Activated T-cell treated with anti-CD3 and anti-CD28 coated beads, Interleukin-2, amount 50 U/mL, for 1 hour (primary cell): Measurements from ENCODE around the gene MYCBPAP.
A peak's percentile ranks its signal among the peaks of the same experiment; 100 is the strongest.

ENCODE experiments used
- DNase-seq: peaks from one replicate; pipeline ENCODE4 v3.0.0-alpha.2; 2020

The MYCBPAP gene

GRCh38 chr17:50554201-50554600, 46.0 kb downstream of the MYCBPAP start:
- no peak for DNase-seq

DNA sequence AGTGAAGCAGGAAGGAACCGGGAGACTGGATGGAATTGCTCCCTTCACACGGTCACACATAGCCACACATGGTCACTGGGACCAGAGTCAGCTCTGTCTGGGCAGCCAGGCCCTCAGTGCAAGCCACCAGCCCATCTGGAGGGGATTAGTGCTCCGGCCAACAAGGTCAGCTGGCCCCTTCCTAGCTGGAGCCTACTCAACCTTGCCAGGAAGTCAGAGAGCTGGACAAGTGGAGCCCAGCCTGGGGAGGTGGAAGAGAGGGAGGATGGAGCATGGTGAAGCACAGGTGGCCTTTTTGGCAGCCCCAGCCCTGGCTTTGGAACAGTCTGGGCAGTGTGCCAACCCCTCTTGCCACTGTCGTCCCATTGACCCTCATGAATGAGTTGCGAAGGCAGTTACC, 48.6 kb downstream of the MYCBPAP start:
- no peak for DNase-seq

- DNase-seq = no peak
Observed at GRCh38 chr17:50557630-50558029, 49.4 kb downstream of the MYCBPAP start.

DNA sequence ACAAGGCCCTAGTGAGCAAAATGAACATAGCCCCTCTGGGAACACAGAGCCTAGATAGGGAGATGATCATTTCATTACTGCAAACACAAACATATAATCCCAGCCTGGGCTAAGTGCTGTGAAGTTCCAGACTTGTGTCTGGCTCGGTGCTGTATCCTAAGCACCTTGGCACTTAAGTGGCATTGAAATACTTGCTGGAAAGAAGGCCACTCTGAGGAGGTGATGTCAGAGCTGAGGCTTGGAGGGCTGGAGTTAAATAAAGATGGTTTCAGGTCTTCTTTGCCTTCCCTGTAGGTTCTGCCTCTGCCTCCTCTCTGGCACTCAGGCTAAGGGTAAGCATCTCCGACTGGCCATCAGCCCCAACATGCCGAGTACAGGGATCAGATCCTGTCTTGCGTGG, 49.9 kb downstream of the MYCBPAP start:
- DNase-seq = no peak

- no peak for DNase-seq
Observed at GRCh38 chr17:50558581-50558940, 50.3 kb downstream of the MYCBPAP start.

GRCh38 chr17:50558941-50559614, 50.8 kb downstream of the MYCBPAP start:
- DNase-seq = peak; percentile 35

DNA sequence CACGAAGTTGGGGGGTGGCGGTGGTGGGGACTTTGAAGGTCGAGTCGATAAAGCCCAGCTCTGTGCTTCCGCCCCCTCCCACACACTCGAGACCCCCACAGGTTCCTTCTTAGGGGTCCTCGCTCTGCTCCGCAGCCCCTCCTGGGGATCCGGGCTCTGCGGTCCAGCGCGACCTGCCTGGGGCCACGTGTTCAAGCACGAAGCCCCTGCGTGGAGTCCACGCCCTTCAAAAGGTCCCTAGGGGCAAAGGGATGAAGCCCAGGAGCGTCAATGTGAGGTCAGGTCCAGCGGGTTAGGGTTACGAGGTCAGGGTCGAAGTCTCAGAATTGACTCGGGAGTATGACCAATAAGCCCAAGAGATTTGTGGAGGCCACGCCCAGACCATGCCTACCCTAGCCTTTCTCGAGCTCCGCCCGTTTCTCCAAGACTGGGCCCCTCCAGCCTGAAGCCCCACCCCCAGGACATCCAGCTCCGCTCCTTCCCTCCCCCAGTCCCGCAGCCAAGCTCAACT, 51.5 kb downstream of the MYCBPAP start:
- DNase-seq = peak; percentile 38

DNA sequence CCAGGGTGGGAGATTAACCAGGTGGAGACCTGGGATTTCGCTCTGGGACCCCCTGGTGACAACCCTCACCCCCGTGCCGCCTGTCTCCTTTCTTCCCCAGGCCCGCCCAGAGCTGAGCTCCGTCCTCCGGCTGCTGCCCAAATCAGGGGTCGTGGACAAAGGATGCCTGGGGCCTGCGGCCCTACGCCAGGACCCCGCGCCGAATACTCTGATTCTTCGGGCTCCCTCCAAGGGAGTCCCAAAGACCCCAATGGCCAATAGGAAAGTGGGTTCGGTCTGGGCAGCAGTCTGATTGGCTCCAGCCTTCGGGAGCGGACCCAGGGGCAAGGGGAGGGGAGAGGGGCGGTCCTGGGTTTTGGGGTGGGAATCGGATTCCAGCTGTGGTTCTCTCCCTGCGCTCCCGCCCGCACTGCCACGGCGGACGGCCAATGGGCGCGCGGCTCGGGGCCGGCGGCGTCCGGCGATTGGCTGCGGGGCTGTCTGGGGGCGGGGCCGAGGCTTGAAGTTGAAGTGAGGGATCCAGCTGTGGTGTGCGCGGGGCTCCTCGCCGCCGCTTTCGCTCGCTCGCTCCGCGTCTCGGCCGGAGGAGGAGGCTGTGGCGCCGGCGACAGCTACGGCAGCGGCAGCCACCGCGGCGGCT, 52.1 kb downstream of the MYCBPAP start, which contains the start of gene CACNA1G:
Gene CACNA1G (plus strand): TSS at position 531 of the 640 bp plus-strand sequence. CDS start 745 bp downstream, outside the sequence.
- peak; percentile 90 for DNase-seq

DNA sequence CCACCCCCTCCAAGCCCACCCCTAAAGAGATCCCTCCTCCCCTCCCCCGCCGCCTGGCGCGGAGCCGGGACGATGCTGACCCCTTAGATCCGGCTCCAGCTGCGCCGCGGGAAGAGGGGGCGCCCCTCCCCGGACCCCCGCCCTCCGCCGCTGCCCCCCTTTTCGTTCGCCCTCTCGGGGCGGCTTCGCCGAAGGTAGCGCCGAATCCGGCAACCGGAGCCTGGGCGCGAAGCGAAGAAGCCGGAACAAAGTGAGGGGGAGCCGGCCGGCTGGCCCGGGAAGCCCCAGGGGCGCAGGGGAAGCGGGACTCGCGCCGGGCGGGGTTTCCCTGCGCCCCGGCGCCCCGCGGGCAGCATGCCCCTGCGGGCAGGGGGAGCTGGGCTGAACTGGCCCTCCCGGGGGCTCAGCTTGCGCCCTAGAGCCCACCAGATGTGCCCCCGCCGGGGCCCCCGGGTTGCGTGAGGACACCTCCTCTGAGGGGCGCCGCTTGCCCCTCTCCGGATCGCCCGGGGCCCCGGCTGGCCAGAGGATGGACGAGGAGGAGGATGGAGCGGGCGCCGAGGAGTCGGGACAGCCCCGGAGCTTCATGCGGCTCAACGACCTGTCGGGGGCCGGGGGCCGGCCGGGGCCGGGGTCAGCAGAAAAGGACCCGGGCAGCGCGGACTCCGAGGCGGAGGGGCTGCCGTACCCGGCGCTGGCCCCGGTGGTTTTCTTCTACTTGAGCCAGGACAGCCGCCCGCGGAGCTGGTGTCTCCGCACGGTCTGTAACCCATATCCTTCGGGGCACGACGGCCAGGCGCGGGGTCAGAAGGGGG, 52.9 kb downstream of the MYCBPAP start:
- DNase-seq = peak; percentile 50

DNA sequence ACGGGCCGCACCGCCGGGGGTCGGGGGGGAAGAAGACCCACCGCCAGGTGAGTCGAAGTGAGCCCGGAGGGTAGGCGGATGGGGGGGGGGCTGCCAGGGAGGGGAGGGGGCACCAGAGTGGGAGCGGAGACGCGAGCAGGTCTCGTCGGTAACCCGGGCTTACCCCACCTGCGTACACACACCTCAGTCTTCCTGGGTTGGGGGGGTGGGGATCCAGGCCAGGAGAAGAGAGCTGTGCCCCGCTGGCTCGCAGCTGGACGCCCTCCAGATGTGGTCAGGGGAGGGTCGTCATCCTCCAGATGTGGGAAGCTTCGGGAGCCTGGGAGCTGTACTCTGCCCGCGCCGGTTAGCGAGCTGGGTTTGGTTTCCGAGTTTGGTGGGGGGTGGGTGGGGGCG, 53.5 kb downstream of the MYCBPAP start:
- peak; percentile 29 for DNase-seq

DNA sequence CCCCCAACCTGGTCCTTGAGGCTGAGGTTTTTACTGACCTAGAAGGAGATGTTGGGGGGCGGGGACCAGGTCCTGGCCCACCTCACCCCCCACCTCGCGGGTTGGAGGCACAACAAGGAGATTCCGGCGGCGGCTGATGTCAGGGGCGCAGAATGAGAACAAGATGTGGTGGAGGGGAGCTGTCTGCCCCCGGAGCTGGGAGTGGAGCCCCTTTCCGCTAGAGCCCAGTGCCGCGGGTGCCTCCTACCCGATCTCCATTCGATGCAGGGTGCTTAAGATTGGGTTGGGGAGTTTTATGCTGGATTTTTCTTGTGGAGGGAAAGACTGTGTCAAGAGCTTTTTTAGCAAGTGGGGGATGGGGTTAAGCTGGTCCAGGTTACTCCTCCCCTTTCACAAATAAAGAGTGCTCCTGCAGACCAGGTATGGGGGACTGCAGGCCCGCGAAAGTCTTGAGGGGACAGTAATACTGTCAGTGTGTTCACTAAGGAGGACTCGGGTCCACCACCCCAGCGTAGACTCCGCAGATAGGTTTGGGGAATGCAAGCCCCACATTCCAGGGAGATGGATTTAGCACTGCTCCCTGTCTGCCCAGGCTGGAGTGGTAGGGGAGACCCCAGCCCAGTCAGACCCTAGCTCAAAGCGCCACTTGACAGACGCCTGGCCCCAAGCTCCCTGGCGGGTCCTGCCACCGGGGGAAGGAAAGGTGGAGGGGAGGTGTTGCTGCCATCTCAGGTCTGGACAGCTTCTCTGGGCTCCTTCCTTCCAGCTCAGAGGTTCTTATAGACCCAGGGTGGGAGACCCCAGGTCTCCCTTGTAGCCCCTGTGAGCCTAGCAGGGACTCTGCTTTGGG, 54.2 kb downstream of the MYCBPAP start:
- peak; percentile 43 for DNase-seq

DNA sequence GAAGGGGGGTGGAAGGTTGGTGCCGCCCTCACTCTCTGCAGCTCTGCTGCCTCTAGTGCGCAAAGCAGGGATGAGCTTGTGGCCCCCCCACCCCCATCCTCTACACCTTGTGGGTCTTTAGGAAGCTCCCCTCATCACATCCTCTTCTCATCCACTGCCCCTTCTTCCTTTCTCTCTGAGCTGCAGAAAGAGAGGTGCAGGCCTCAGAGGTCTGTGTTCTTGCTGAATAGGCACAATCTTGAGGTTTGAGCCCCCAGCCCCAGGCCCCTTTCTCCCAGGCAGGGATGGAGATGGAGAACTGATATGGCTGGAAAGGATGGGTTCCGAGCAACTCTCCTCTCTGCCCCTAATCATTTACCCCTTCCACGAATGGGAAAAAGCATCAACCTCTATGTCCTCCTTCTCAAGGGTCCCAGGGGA, 54.9 kb downstream of the MYCBPAP start:
- DNase-seq = peak; percentile 35

GRCh38 chr17:50564916-50565315, 56.7 kb downstream of the MYCBPAP start:
- DNase-seq = no peak

- DNase-seq = no peak
Observed at GRCh38 chr17:50565402-50566350, 57.4 kb downstream of the MYCBPAP start.

- DNase-seq = no peak
Observed at GRCh38 chr17:50566886-50567285, 58.6 kb downstream of the MYCBPAP start.

- DNase-seq = no peak
Observed at GRCh38 chr17:50568659-50569058, 60.4 kb downstream of the MYCBPAP start.

- DNase-seq = no peak
Observed at GRCh38 chr17:50569592-50569991, 61.4 kb downstream of the MYCBPAP start.

- DNase-seq = no peak
Observed at GRCh38 chr17:50570032-50570431, 61.8 kb downstream of the MYCBPAP start.

- DNase-seq = no peak
Observed at GRCh38 chr17:50570528-50570927, 62.3 kb downstream of the MYCBPAP start.

DNA sequence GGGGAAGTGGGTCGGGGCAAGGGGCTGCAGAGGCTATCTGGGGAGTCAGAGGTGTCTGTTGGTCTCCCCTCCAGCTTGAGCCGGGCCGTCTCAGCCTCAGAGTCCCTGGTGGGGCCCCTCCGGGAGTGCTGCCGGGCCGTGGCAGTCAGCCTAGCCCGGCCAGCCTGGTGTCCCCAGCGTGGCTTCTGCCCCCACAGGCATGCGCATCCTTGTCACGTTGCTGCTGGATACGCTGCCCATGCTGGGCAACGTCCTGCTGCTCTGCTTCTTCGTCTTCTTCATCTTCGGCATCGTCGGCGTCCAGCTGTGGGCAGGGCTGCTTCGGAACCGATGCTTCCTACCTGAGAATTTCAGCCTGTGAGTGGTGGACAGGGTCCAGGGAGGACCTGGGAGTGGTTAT, 63.4 kb downstream of the MYCBPAP start:
- DNase-seq = no peak

GRCh38 chr17:50572541-50572940, 64.3 kb downstream of the MYCBPAP start:
- DNase-seq = no peak
